Neural crest cell (in vitro differentiated cells): ENCODE measurements around the gene B4GALNT3. TPM values are rescaled to one million over a fixed set of nuclear protein-coding genes. Genes with fewer than 3 reads are reported as not detected.

ENCODE experiments used
- DNase-seq: peaks from one replicate; pipeline ENCODE4 v3.0.0; 2021; ENCODE audit warnings: low read depth, mixed read lengths, low spot score
- H3K27ac Mint-ChIP-seq: one replicate; pipeline ENCODE4 v1.8.0; 2021; ENCODE audit warnings: mild to moderate bottlenecking, mixed read lengths; ENCODE audit not compliant: unreplicated experiment
- H3K27me3 Mint-ChIP-seq: 2 replicates; pipeline ENCODE4 v1.8.0; 2021; ENCODE audit warnings: low read depth, mild to moderate bottlenecking, mixed read lengths
- H3K36me3 Mint-ChIP-seq: 2 replicates; pipeline ENCODE4 v1.8.0; 2021; ENCODE audit warnings: low read depth, mild to moderate bottlenecking, mixed read lengths
- H3K4me1 Mint-ChIP-seq: 2 replicates; pipeline ENCODE4 v1.8.0; 2021; ENCODE audit warnings: mixed read lengths
- H3K4me3 Mint-ChIP-seq: one replicate; pipeline ENCODE4 v1.8.0; 2021; ENCODE audit warnings: mild to moderate bottlenecking, mixed read lengths
- H3K9me3 Mint-ChIP-seq: 2 replicates; pipeline ENCODE4 v1.8.0; 2021; ENCODE audit warnings: mixed read lengths
- CTCF ChIP-seq: fragments of 200-600 bp; sonication (generic); conservative IDR thresholded peaks from 2 replicates; pipeline ENCODE4 v1.5.0; 2021; ENCODE audit warnings: antibody characterized with exemption, mild to moderate bottlenecking
- total RNA-seq: library from RNA; stranded (reverse); gene quantifications from 2 replicates; pipeline ENCODE4 v1.2.1, GENCODE V29; 2021

Gene B4GALNT3
- total RNA-seq, 1 donor from 2014 or later, result 2.6 TPM

GRCh38 chr12:563787-564298 is 104.1 kb downstream of the B4GALNT3 start:
- TF ChIP-seq CTCF, result no peak

DNA sequence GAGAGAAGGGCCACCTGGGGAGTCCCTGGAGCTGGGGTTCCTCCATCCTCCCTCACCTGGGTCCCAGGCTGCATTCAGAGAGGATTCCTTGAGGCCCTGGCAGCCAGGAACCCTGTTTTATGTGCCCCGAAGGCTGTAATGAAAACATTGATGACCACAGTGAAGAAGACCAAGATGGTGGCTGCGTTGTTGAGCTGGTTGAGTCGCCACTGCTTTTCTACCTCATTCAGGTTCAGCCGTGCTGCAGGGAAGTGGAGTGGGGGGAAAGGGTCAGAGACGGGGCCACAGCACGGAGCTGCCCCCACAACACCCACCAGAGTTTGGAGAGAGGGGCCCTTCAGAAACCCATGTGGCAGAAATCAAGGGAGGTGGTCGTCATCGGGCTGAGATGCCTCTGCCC is 105.4 kb downstream of the B4GALNT3 start:
- H3K36me3 Mint-ChIP-seq, result no peaks in the 10 kb centered on the region
- H3K9me3 Mint-ChIP-seq, result no peaks in the 10 kb centered on the region
- H3K27me3 Mint-ChIP-seq, result no peaks in the 10 kb centered on the region
- H3K27ac Mint-ChIP-seq, result peak overlapping the region; percentile 19
- no peak overlapping the region for H3K4me3 Mint-ChIP-seq
- peaks cover 6% of the 10 kb centered on the region for H3K4me1 Mint-ChIP-seq
- DNase-seq, result no peak
- TF ChIP-seq CTCF, result no peak

More at GRCh38 chr12:563787-564298, 104.1 kb downstream of the B4GALNT3 start:
- Mint-ChIP-seq H3K36me3 (no peaks in the 10 kb centered on the region), H3K27ac (no peak overlapping the region), H3K9me3 (no peaks in the 10 kb centered on the region), H3K27me3 (no peaks in the 10 kb centered on the region), H3K4me1 (peaks cover 1% of the 10 kb centered on the region), H3K4me3 (no peak overlapping the region)
- DNase-seq, result no peak

GRCh38 chr12:565589-566105 is 105.9 kb downstream of the B4GALNT3 start:
- no peak for TF ChIP-seq CTCF
- Mint-ChIP-seq H3K27ac (peak overlapping the region; percentile 19), H3K27me3 (no peaks in the 10 kb centered on the region), H3K36me3 (no peaks in the 10 kb centered on the region), H3K4me3 (no peak overlapping the region), H3K4me1 (peaks cover 8% of the 10 kb centered on the region), H3K9me3 (no peaks in the 10 kb centered on the region)
- no peak for DNase-seq

DNA sequence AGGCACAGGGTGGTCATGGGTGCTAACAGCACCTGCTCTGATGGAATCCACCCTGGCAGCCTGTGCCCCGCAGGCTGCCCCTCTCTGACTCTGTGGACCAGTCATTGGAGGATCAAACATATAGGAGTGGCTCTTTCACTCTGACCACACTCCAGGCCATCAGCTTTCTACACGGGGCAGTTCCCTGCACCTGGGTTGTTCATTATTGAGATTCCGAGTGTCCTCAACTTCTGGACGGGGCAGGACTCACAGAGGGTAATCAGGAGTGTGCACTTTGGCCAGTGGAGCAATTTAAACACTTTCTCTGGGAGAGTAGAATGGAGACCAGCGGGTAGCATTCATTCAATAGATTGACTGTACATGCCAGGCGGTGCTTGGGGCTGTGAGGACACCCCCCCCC is 108.7 kb downstream of the B4GALNT3 start:
- H3K4me3 Mint-ChIP-seq, result peak overlapping the region; percentile 58
- no peaks in the 10 kb centered on the region for H3K9me3 Mint-ChIP-seq
- DNase-seq, result no peak
- no peak overlapping the region for H3K27ac Mint-ChIP-seq
- no peaks in the 10 kb centered on the region for H3K27me3 Mint-ChIP-seq
- H3K4me1 Mint-ChIP-seq, result peaks cover 20% of the 10 kb centered on the region
- TF ChIP-seq CTCF, result no peak
- H3K36me3 Mint-ChIP-seq, result no peaks in the 10 kb centered on the region

- no peak for TF ChIP-seq CTCF
- Mint-ChIP-seq H3K27ac (no peak overlapping the region), H3K4me3 (peak overlapping the region; percentile 88), H3K36me3 (no peaks in the 10 kb centered on the region), H3K4me1 (peaks cover 20% of the 10 kb centered on the region), H3K9me3 (no peaks in the 10 kb centered on the region), H3K27me3 (no peaks in the 10 kb centered on the region)
- no peak for DNase-seq
These were observed 109.4 kb downstream of the B4GALNT3 start for GRCh38 chr12:569091-569676.
